ENCODE data around the gene ITIH4.

The ITIH4 gene

GRCh38 chr3:52795298-52795900 is 35.1 kb downstream of the ITIH4 start:
- DNase-seq, result no peak

- DNase-seq, result no peak
These were observed 35.8 kb downstream of the ITIH4 start, which contains the start of gene ITIH3 for GRCh38 chr3:52794612-52795099. Gene ITIH3 (plus strand): TSS chr3:52794796. CDS start chr3:52794804, 8 bp downstream.

GRCh38 chr3:52793702-52794611 is 36.5 kb downstream of the ITIH4 start:
- no peak for DNase-seq

GRCh38 chr3:52792961-52793695 is 37.3 kb downstream of the ITIH4 start:
- no peak for DNase-seq

- no peak for DNase-seq
These were observed 38.1 kb downstream of the ITIH4 start for GRCh38 chr3:52792413-52792812.

- no peak for DNase-seq
These were observed 38.5 kb downstream of the ITIH4 start for GRCh38 chr3:52791928-52792327.

GRCh38 chr3:52791366-52791765 is 39.1 kb downstream of the ITIH4 start:
- no peak for DNase-seq

- no peak for DNase-seq
These were observed 39.7 kb downstream of the ITIH4 start for GRCh38 chr3:52790741-52791140.

- no peak for DNase-seq
These were observed 40.1 kb downstream of the ITIH4 start for GRCh38 chr3:52790337-52790736.

- no peak for DNase-seq
These were observed 40.8 kb downstream of the ITIH4 start for GRCh38 chr3:52789746-52790040.

- DNase-seq, result no peak
These were observed 41.4 kb downstream of the ITIH4 start for GRCh38 chr3:52788890-52789745.

GRCh38 chr3:52787672-52788625 is 42.5 kb downstream of the ITIH4 start:
- DNase-seq, result no peak

- DNase-seq, result no peak
These were observed 43.2 kb downstream of the ITIH4 start for GRCh38 chr3:52787246-52787645.

- DNase-seq, result no peak
These were observed 43.9 kb downstream of the ITIH4 start for GRCh38 chr3:52786330-52787215.

- no peak for DNase-seq
These were observed 45.4 kb downstream of the ITIH4 start for GRCh38 chr3:52784931-52785590.

GRCh38 chr3:52784021-52784621 is 46.4 kb downstream of the ITIH4 start:
- no peak for DNase-seq

- DNase-seq, result no peak
These were observed 47.3 kb downstream of the ITIH4 start for GRCh38 chr3:52783211-52783555.

GRCh38 chr3:52782412-52783210 is 47.9 kb downstream of the ITIH4 start:
- no peak for DNase-seq

- no peak for DNase-seq
These were observed 48.7 kb downstream of the ITIH4 start for GRCh38 chr3:52781741-52782140.
